ENCODE measurements around the gene PLA2G4D. TPM values are rescaled to one million over a fixed set of nuclear protein-coding genes. Genes with fewer than 3 reads are reported as not detected.

Gene PLA2G4D
- polyA plus RNA-seq = not detected in 2 replicates
- not detected in 2 replicates for polyA minus RNA-seq

GRCh38 chr15:42094512-42094963, at the start of gene PLA2G4D:
PLA2G4D (minus strand) TSS chr15:42094562; CDS start chr15:42094459, 103 bp downstream.
- Histone ChIP-seq H3K9ac (ENCODE audit: low read length) (no peak within 1 kb of the TSS), H3K27me3 (ENCODE audit: insufficient read depth, low read depth, low read length) (no peaks in the 10 kb centered on the region), H3K79me2 (replicated peaks; ENCODE audit: insufficient read depth, low read length) (no peaks in the 10 kb centered on the region), H3K9me2 (ENCODE audit: insufficient read depth, low read length) (no peaks in the 10 kb centered on the region), H3K4me2 (ENCODE audit: low read length) (no peak within 1 kb of the TSS), H3K4me3 (ENCODE audit: low read length) (no peak within 1 kb of the TSS), H3K27ac (ENCODE audit: low read length) (no peak within 1 kb of the TSS), H3K9me3 (ENCODE audit: low read length) (no peaks in the 10 kb centered on the region), H2AFZ (ENCODE audit: low read depth, low read length) (no peak within 1 kb of the TSS), H3K36me3 (ENCODE audit: insufficient read depth, low read length) (no peaks in the 10 kb centered on the region), H4K20me1 (ENCODE audit: insufficient read depth) (no peaks in the 10 kb centered on the region), H3F3A (ENCODE audit: insufficient read depth, low read length, poor library complexity, severe bottlenecking) (no peaks in the 10 kb centered on the region)
- TF ChIP-seq SMC3 (conservative IDR thresholded peaks at IDR 0.05; ENCODE audit: poor library complexity) = no peak
- no peak for TF ChIP-seq EP300 (conservative IDR thresholded peaks at IDR 0.05; ENCODE audit: poor library complexity, severe bottlenecking)
- no peak for TF ChIP-seq POLR2AphosphoS5 (IDR thresholded peaks at IDR 0.05)
- TF ChIP-seq MXI1 (conservative IDR thresholded peaks at IDR 0.05; ENCODE audit: poor library complexity, severe bottlenecking) = no peak
- no peak for TF ChIP-seq REST (IDR thresholded peaks at IDR 0.05; ENCODE audit: borderline replicate concordance)
- TF ChIP-seq RAD21 (conservative IDR thresholded peaks at IDR 0.05) = no peak
- TF ChIP-seq TAF1 (IDR thresholded peaks at IDR 0.05; ENCODE audit: low read depth) = no peak
- TF ChIP-seq CTCF (IDR thresholded peaks at IDR 0.05; ENCODE audit: poor library complexity, severe bottlenecking) = no peak
- TF ChIP-seq EZH2 (IDR thresholded peaks at IDR 0.05; ENCODE audit: borderline replicate concordance, insufficient read depth, low read length, poor library complexity, severe bottlenecking) = no peak

- Histone ChIP-seq H3K4me2 (ENCODE audit: low read length) (no peak overlapping the region), H3K4me3 (ENCODE audit: low read length) (no peak overlapping the region), H3K36me3 (ENCODE audit: insufficient read depth, low read length) (no peaks in the 10 kb centered on the region), H3K79me2 (replicated peaks; ENCODE audit: insufficient read depth, low read length) (no peaks in the 10 kb centered on the region), H2AFZ (ENCODE audit: low read depth, low read length) (no peak overlapping the region), H3K27me3 (ENCODE audit: insufficient read depth, low read depth, low read length) (no peaks in the 10 kb centered on the region), H3K9me3 (ENCODE audit: low read length) (no peaks in the 10 kb centered on the region), H3K9ac (ENCODE audit: low read length) (no peak overlapping the region), H4K20me1 (ENCODE audit: insufficient read depth) (no peaks in the 10 kb centered on the region), H3F3A (ENCODE audit: insufficient read depth, low read length, poor library complexity, severe bottlenecking) (no peaks in the 10 kb centered on the region), H3K9me2 (ENCODE audit: insufficient read depth, low read length) (no peaks in the 10 kb centered on the region), H3K27ac (ENCODE audit: low read length) (no peak overlapping the region)
- TF ChIP-seq EP300 (conservative IDR thresholded peaks at IDR 0.05; ENCODE audit: poor library complexity, severe bottlenecking) = no peak
- no peak for TF ChIP-seq MXI1 (conservative IDR thresholded peaks at IDR 0.05; ENCODE audit: poor library complexity, severe bottlenecking)
- no peak for TF ChIP-seq CTCF (IDR thresholded peaks at IDR 0.05; ENCODE audit: poor library complexity, severe bottlenecking)
- no peak for TF ChIP-seq SMC3 (conservative IDR thresholded peaks at IDR 0.05; ENCODE audit: poor library complexity)
- no peak for TF ChIP-seq EZH2 (IDR thresholded peaks at IDR 0.05; ENCODE audit: borderline replicate concordance, insufficient read depth, low read length, poor library complexity, severe bottlenecking)
- no peak for TF ChIP-seq POLR2AphosphoS5 (IDR thresholded peaks at IDR 0.05)
- TF ChIP-seq RAD21 (conservative IDR thresholded peaks at IDR 0.05) = no peak
- no peak for TF ChIP-seq TAF1 (IDR thresholded peaks at IDR 0.05; ENCODE audit: low read depth)
- no peak for TF ChIP-seq REST (IDR thresholded peaks at IDR 0.05; ENCODE audit: borderline replicate concordance)
These were observed 49.0 kb upstream of the PLA2G4D start for GRCh38 chr15:42143356-42143755.
